ENCODE measurements around the gene FGF3. TPM values are rescaled to one million over a fixed set of nuclear protein-coding genes. Genes with fewer than 3 reads are reported as not detected.

The FGF3 gene
- total and polyA plus RNA-seq, 10 of the 15 experiments (the other 5 are each of a cell fraction or from before 2014, with no cell fraction given) = not detected

GRCh38 chr11:69787906-69788305, 31.3 kb downstream of the FGF3 start (continued):
- TF ChIP-seq ZSCAN29 (IDR thresholded peaks at IDR 0.05) (no peak), ZNF622 (IDR thresholded peaks at IDR 0.05) (no peak)

- ATAC-seq = no peak
- POLR2A ChIA-PET = no interaction called here
- SMC1A ChIA-PET (ENCODE audit: uncharacterized antibody, unreplicated experiment) = no interaction called here
- Histone ChIP-seq H3K4me2 (ENCODE audit: control insufficient read depth, insufficient read depth) (no peak overlapping the region), H3K27ac (ENCODE audit: control insufficient read depth, insufficient read depth) (no peak overlapping the region), H3K4me1 (ENCODE audit: control insufficient read depth, insufficient read depth, low read length) (no peaks in the 10 kb centered on the region), H2AFZ (ENCODE audit: control insufficient read depth, low read depth, low read length) (no peak overlapping the region), H3K4me3 (no peak overlapping the region), H4K20me1 (ENCODE audit: control insufficient read depth, insufficient read depth) (no peaks in the 10 kb centered on the region), H3K9ac (ENCODE audit: control insufficient read depth, insufficient read depth, low read length) (no peak overlapping the region), H3K79me2 (ENCODE audit: control insufficient read depth, insufficient read depth, low read length) (no peaks in the 10 kb centered on the region), H3K9me3 (replicated peaks; ENCODE audit: control insufficient read depth, insufficient read depth, low read length) (no peaks in the 10 kb centered on the region), H3K36me3 (ENCODE audit: control insufficient read depth in 2 of 2, insufficient read depth in 2 of 2, low read length in 1 of 2) (no peaks in the 10 kb centered on the region), H3K27me3 (replicated peaks in 1 of 2; ENCODE audit: control insufficient read depth in 2 of 2, insufficient read depth in 2 of 2, low read length in 1 of 2) (peaks cover 1 to 5% of the 10 kb centered on the region in 2 experiments; a peak in 3 of 4 replicates)
- TF ChIP-seq BACH1 (IDR thresholded peaks at IDR 0.05; ENCODE audit: borderline replicate concordance) (no peak), MTA2 (IDR thresholded peaks at IDR 0.05; ENCODE audit: low read depth) (no peak), TCF12 (IDR thresholded peaks at IDR 0.05; ENCODE audit: low read depth, low read length) (no peak), ZNF384 (IDR thresholded peaks at IDR 0.05; ENCODE audit: borderline replicate concordance, low read depth, low read length) (no peak), ZNF217 (IDR thresholded peaks at IDR 0.05) (no peak), ETV6 (conservative IDR thresholded peaks at IDR 0.05 in 1 of 2, IDR thresholded peaks at IDR 0.05 in 1 of 2; ENCODE audit: borderline replicate concordance in 1 of 2, low read depth in 1 of 2) (no peak), TCF7 (IDR thresholded peaks at IDR 0.05; ENCODE audit: borderline replicate concordance) (no peak), CHD4 (IDR thresholded peaks at IDR 0.05) (no peak)
- no peak for DNase-seq (ENCODE audit: low read depth, low spot score)
- intact Hi-C loops (cut with micrococcal nuclease; ENCODE audit: unreplicated experiment) (no loop called here), in situ Hi-C loops (cut with MboI) (no loop called here)
- 22% methylated on average over 4 of the region's 4 CpGs for WGBS (ENCODE audit: insufficient coverage, insufficient replicate concordance, low lambda C conversion rate, missing lambda C conversion rate)
- no TSS peak for BruUV-seq (replicated peaks)
- RAD21 ChIA-PET (ENCODE audit: unreplicated experiment) = no interaction called here
- FAIRE-seq = no peak
- CTCF ChIA-PET = no interaction called here
Observed at GRCh38 chr11:69787457-69787856, 31.8 kb downstream of the FGF3 start.
